ENCODE measurements around the gene PSMD2. TPM values are rescaled to one million over a fixed set of nuclear protein-coding genes. Genes with fewer than 3 reads are reported as not detected.

PSMD2 gene
- total and polyA plus RNA-seq, 2 of the 8 experiments (the other 6 are each of a cell fraction or from before 2014, with no cell fraction given) = 350 to 363 TPM

DNA sequence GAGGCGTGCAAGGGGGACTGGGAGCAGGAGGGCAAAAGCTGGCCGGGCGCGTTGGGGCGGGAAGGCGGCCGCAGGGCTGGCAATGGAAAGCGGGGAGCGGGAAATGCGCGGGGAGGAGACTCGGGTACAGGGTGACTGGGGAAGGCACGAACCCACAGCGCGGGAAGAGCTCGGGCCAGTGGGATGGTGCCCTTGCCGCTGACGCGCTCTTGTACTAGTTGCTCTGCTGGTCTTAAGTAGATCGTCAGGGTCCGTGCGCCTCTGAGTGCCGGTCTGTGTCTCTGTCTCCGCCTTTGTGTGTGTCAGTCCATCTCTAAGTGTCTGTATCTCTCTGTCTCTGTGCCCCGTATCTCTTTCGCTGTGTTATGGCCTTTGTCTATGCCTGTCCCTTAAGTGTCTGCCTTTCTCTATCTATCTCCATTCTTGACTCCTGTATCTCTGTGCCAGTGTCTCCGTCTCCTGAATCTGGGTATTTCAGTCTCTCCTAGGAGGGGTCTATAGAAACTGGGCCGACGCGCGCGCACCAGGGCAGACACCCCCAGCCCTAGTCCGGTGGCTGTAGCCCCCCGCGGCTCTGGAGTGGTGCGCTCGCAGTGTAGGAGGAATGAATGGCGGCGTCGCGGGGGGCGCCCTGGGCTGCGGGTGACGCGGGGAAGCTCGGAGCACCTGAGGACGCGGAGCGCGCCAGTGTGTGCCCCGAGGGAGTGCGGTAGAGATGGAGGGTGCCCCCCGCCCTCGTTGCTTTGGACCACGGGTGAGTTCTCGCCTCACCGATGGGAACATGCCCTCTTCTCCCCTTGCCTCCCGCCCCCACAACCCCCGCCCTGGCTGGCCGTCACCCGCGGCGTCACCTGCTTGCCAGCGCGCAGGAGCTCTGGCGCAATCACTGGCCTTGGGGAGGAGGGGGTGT is 36.9 kb upstream of the PSMD2 start:
- Histone ChIP-seq H3K4me3 (ENCODE audit: extremely low read depth in 1 of 4, insufficient read depth in 2 of 4, low read depth in 3 of 4, low read length in 4 of 4) (peak overlapping the region; percentile 36 to 84 (median 74)), H4K20me1 (replicated peaks in 1 of 2; ENCODE audit: control insufficient read depth in 1 of 2, insufficient read depth in 2 of 2, low read length in 2 of 2) (peaks cover 13 to 19% of the 10 kb centered on the region in 2 experiments), H2BK120ac (replicated peaks; ENCODE audit: low read depth, low read length) (no peak overlapping the region), H3K14ac (ENCODE audit: insufficient read length) (no peak overlapping the region), H4K91ac (replicated peaks; ENCODE audit: insufficient read length, low read length) (peak overlapping the region; percentile 66), H2AFZ (ENCODE audit: low read length) (peak overlapping the region; percentile 95), H3K27me3 (replicated peaks in 1 of 4; ENCODE audit: control insufficient read depth in 3 of 4, extremely low read depth in 1 of 4, insufficient read depth in 3 of 4, low read length in 3 of 4) (peaks cover 7 to 50% (median 38%) of the 10 kb centered on the region in 4 experiments), H3K18ac (ENCODE audit: extremely low read depth, low read length) (peak overlapping the region; percentile 60), H3K56ac (replicated peaks; ENCODE audit: insufficient read length, low read depth, low read length) (no peak overlapping the region), H3K4me1 (replicated peaks in 1 of 4; ENCODE audit: control insufficient read depth in 3 of 4, insufficient read depth in 4 of 4, low read length in 3 of 4) (peaks cover 0 to 17% (median 8%) of the 10 kb centered on the region in 4 experiments; a peak in 4 of 7 replicates), H3K23me2 (ENCODE audit: low read depth, low read length) (peaks cover 22% of the 10 kb centered on the region), H2BK12ac (ENCODE audit: low read depth, low read length) (peak overlapping the region; percentile 39; the same call in 1 of the 2 replicates), H2BK5ac (ENCODE audit: low read depth, low read length) (peak overlapping the region; percentile 52; the same call in 1 of the 2 replicates), H4K5ac (ENCODE audit: insufficient read length, low read depth, low read length) (no peak overlapping the region), H3K4ac (replicated peaks; ENCODE audit: insufficient read length, low read depth, low read length) (no peak overlapping the region), H2BK15ac (ENCODE audit: low read length) (0 out of 2 replicates have a peak overlapping the region, but pooled peaks have one; percentile 72), H3K79me2 (ENCODE audit: control insufficient read depth in 1 of 2, insufficient read depth in 2 of 2, low read length in 2 of 2) (no peaks in the 10 kb centered on the region), H2BK20ac (ENCODE audit: low read length) (no peak overlapping the region), H3K4me2 (ENCODE audit: insufficient read depth in 1 of 2, low read depth in 2 of 2, low read length in 2 of 2) (peak overlapping the region; percentile 89 to 100), H3K79me1 (ENCODE audit: low read depth, low read length) (no peaks in the 10 kb centered on the region), H3K23ac (ENCODE audit: insufficient read length) (no peak overlapping the region), H3K9ac (replicated peaks in 1 of 4; ENCODE audit: extremely low read depth in 1 of 4, low read depth in 3 of 4, low read length in 3 of 4) (peak overlapping the region in 3 of 4 experiments; percentile 37 to 55 (median 45); a peak in 4 of 7 replicates), H3K9me3 (ENCODE audit: insufficient read depth in 2 of 2, low read depth in 1 of 2, low read length in 1 of 2) (no peaks in the 10 kb centered on the region), H2AK5ac (ENCODE audit: low read depth, low read length) (no peak overlapping the region), H3K36me3 (ENCODE audit: control insufficient read depth in 2 of 4, insufficient read depth in 4 of 4, low read length in 3 of 4) (no peaks in the 10 kb centered on the region), H4K8ac (ENCODE audit: extremely low read depth, insufficient read depth, low read length) (0 out of 2 replicates have a peak overlapping the region, but pooled peaks have one; percentile 0), H3K27ac (ENCODE audit: low read depth, low read length) (no peak overlapping the region)
- ChIA-PET POLR2A (ENCODE audit: partially characterized antibody) (interaction anchor here (0.7 to 3.1 kb wide), 6 partner anchors 12 to 75 kb away, joined by 3 to 9 read pairs (median 4); partner anchors contain the start of genes EEF1AKMT4 and FAM131A), CTCF (ENCODE audit: partially characterized antibody) (interaction anchor here (1.0 to 14.0 kb wide), 9 partner anchors 12 to 39 kb away, joined by 3 to 136 read pairs (median 7); partner anchors contain the start of genes EEF1AKMT4 and VWA5B2)
- WGBS, 2 experiments (ENCODE audit: extremely low coverage in 1 of 2, insufficient coverage in 1 of 2, insufficient read length in 1 of 2, insufficient replicate concordance in 2 of 2, low coverage in 1 of 2, low lambda C conversion rate in 2 of 2, missing lambda C conversion rate in 1 of 2) = 2% methylated on average over 62 of the region's 66 CpGs; no CpG with 5 or more reads in 1 of the 2 experiments
- DNase-seq (ENCODE audit: low read depth in 1 of 2, low spot score in 2 of 2) (peak in 1 of 2 experiments; percentile 58), FAIRE-seq (no peak)
- TF ChIP-seq CHD2 (IDR thresholded peaks at IDR 0.05; ENCODE audit: low read length) = no peak
- TF ChIP-seq, protein P1, sequence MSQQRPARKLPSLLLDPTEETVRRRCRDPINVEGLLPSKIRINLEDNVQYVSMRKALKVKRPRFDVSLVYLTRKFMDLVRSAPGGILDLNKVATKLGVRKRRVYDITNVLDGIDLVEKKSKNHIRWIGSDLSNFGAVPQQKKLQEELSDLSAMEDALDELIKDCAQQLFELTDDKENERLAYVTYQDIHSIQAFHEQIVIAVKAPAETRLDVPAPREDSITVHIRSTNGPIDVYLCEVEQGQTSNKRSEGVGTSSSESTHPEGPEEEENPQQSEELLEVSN (IDR thresholded peaks at IDR 0.05) = peak; percentile 76
- peak in 1 of 2 experiments; percentile 41; a peak in 1 of 4 replicates for TF ChIP-seq SIN3A (conservative IDR thresholded peaks at IDR 0.05 in 1 of 2, IDR thresholded peaks at IDR 0.05 in 1 of 2; ENCODE audit: low read depth in 1 of 2, low read length in 2 of 2)
- TF ChIP-seq KDM4A (IDR thresholded peaks at IDR 0.05; ENCODE audit: low read depth, low read length, severe bottlenecking) = peak; percentile 85
- no peak for TF ChIP-seq POLR2AphosphoS5 (IDR thresholded peaks at IDR 0.05; ENCODE audit: low read depth, low read length)
- TF ChIP-seq YY1 (IDR thresholded peaks at IDR 0.05; ENCODE audit: low read depth, low read length) = peak; percentile 47; the same call in 1 of the 2 replicates
- no peak for TF ChIP-seq SIRT6 (IDR thresholded peaks at IDR 0.05; ENCODE audit: low read length)
- TF ChIP-seq POLR2A (IDR thresholded peaks at IDR 0.05; ENCODE audit: control extremely low read depth in 1 of 2, low read depth in 2 of 2, low read length in 2 of 2) = peak in 1 of 2 experiments; percentile 71; a peak in 1 of 3 replicates
- TF ChIP-seq SUZ12 (IDR thresholded peaks at IDR 0.05; ENCODE audit: low read length) = peak; percentile 60; the same call in 1 of the 2 replicates
- peak; percentile 79 for TF ChIP-seq MAX (IDR thresholded peaks at IDR 0.05)

Data from H1 (cell line).